NT2/D1 (cell line): ENCODE measurements around the gene SPOCK1.

Experiments used
- YY1 ChIP-seq: IDR thresholded peaks from 2 replicates; pipeline ENCODE4 v1.6.1; 2011; ENCODE audit not compliant: insufficient read length, insufficient read depth
- ZNF274 ChIP-seq: IDR thresholded peaks from 2 replicates; pipeline ENCODE4 v1.6.1; 2011; ENCODE audit warnings: mild to moderate bottlenecking, low read depth, low read length

DNA sequence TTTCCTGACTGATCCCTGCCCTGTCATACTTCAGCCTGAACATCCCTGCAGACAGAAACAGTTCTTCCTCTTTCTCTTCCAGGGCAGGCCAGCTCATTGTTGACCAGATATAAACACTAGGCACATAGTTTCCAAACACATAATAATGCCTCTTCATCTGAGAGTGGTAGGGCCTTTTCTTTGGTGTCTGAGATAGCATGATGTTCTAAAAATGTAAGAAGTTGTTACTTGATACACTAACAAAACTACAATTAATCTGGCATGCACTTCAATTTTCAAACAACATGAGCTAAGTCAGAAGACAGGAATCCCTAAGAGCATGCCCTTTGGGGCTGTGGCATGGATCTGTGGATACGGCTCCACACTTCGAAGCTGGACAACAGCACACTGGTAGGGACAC, 246.6 kb downstream of the SPOCK1 start:
- TF ChIP-seq YY1: no peak
- no peak for TF ChIP-seq ZNF274
